Peyer's patch (tissue), 4 donors: ENCODE results near the gene LAMP5. TPM values are rescaled to one million over a fixed set of nuclear protein-coding genes. Genes with fewer than 3 reads are reported as not detected.

ENCODE experiments used
- DNase-seq, 3 donors: peaks; one replicate each; pipeline ENCODE4 v3.0.0-alpha.2; 2017 to 2019
- H3K27ac ChIP-seq, 4 donors: fragments of 200-600 bp; sonication (generic); one replicate each; pipeline ENCODE4 v1.5.1; 2016 to 2019
- H3K27me3 ChIP-seq, 2 donors: fragments of 200-600 bp; sonication (generic); one replicate each; pipeline ENCODE4 v1.5.1; 2019
- H3K36me3 ChIP-seq, 3 donors: fragments of 200-600 bp; sonication (generic); one replicate each; pipeline ENCODE4 v1.5.1; 2016 to 2019
- H3K4me1 ChIP-seq, 4 donors: fragments of 200-600 bp; sonication (generic); one replicate each; pipeline ENCODE4 v1.5.1; 2016 to 2019
- H3K4me3 ChIP-seq, 4 donors: fragments of 200-600 bp; sonication (generic); 1 replicate in 3 of 4; 2 replicates in 1 of 4; pipeline ENCODE4 v1.5.1; 2016 to 2019; ENCODE audit warnings: mild to moderate bottlenecking in 1 of 4
- H3K9me3 ChIP-seq, 4 donors: fragments of 200-600 bp; sonication (generic); one replicate each; pipeline ENCODE4 v1.5.1; 2016 to 2019; ENCODE audit warnings: mild to moderate bottlenecking in 1 of 4
- CTCF ChIP-seq, 6 experiments: fragments of 450-650 bp in 4 of 6; fragments of 200-600 bp in 2 of 6; sonication (generic) in 1 of 6; IDR thresholded peaks; one replicate each; pipeline ENCODE4 v1.5.1; 2017 to 2019; ENCODE audit warnings: antibody characterized with exemption in 6 of 6, mild to moderate bottlenecking in 3 of 6, moderate library complexity in 1 of 6
- POLR2A ChIP-seq, 2 donors: fragments of 450-650 bp; IDR thresholded peaks; one replicate each; pipeline ENCODE4 v1.5.1; 2017; ENCODE audit warnings: antibody characterized with exemption in 2 of 2, mild to moderate bottlenecking in 2 of 2, moderate library complexity in 2 of 2
- total RNA-seq, 4 donors: library from RNA; depleted of rRNA; stranded (reverse); fragments of >200 nt; gene quantifications; one replicate each; pipeline ENCODE4 v1.1.0, GENCODE V29; 2016

Gene LAMP5
- total RNA-seq, 4 donors from 2014 or later = not detected

- H3K27me3 ChIP-seq = peaks cover 0 to 7% of the 10 kb centered on the region in 2 donors
- no peak for DNase-seq
- TF ChIP-seq POLR2A (IDR thresholded peaks at IDR 0.05) (no peak), CTCF (IDR thresholded peaks at IDR 0.05) (no peak)
Observed at GRCh38 chr20:9518576-9519175, 4.3 kb downstream of the LAMP5 start.

GRCh38 chr20:9520086-9520485 is 5.7 kb downstream of the LAMP5 start:
- Histone ChIP-seq H3K36me3 (no peaks in the 10 kb centered on the region), H3K27me3 (peaks cover 0 to 7% of the 10 kb centered on the region in 2 donors)

More at GRCh38 chr20:9518576-9519175, 4.3 kb downstream of the LAMP5 start:
- Histone ChIP-seq H3K27ac (no peak overlapping the region), H3K4me1 (peaks cover 0 to 8% (median 0%) of the 10 kb centered on the region in 4 donors), H3K36me3 (no peaks in the 10 kb centered on the region), H3K9me3 (no peaks in the 10 kb centered on the region), H3K4me3 (no peak overlapping the region)

GRCh38 chr20:9523636-9524035 is 9.2 kb downstream of the LAMP5 start:
- no peak overlapping the region for H3K4me3 ChIP-seq

More at GRCh38 chr20:9520086-9520485, 5.7 kb downstream of the LAMP5 start:
- no peak for TF ChIP-seq POLR2A (IDR thresholded peaks at IDR 0.05)
- no peak for TF ChIP-seq CTCF (IDR thresholded peaks at IDR 0.05)
- no peak for DNase-seq
- no peaks in the 10 kb centered on the region for H3K9me3 ChIP-seq
- no peak overlapping the region for H3K4me3 ChIP-seq
- peaks cover 0 to 8% (median 0%) of the 10 kb centered on the region in 4 donors for H3K4me1 ChIP-seq
- no peak overlapping the region for H3K27ac ChIP-seq

DNA sequence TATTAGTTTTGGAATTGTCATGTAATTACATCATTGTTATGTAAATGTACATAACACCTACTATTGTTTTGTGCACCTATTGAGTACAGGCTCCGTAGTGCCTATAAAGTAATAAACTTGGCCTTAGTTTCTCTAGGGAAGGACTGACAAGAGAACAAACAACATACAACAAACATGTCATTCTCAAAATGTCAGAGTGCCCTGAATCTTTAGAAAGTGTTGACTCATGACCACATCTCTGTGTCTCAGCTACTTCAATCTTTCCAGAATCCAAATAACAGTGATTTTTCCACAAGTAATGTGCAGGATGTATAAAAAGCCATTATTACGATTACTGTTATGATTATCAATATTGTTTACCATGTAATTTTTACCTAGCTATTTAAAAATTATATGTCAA is 17.2 kb downstream of the LAMP5 start:
- H3K9me3 ChIP-seq = no peaks in the 10 kb centered on the region
- no peak overlapping the region for H3K4me3 ChIP-seq
- no peak for TF ChIP-seq CTCF (IDR thresholded peaks at IDR 0.05)
- TF ChIP-seq POLR2A (IDR thresholded peaks at IDR 0.05) = no peak
- no peaks in the 10 kb centered on the region for H3K27me3 ChIP-seq
- no peaks in the 10 kb centered on the region for H3K4me1 ChIP-seq
- no peak for DNase-seq
- no peaks in the 10 kb centered on the region for H3K36me3 ChIP-seq
- no peak overlapping the region for H3K27ac ChIP-seq

More at GRCh38 chr20:9523636-9524035, 9.2 kb downstream of the LAMP5 start:
- no peak for DNase-seq
- TF ChIP-seq CTCF (IDR thresholded peaks at IDR 0.05) = no peak
- no peak for TF ChIP-seq POLR2A (IDR thresholded peaks at IDR 0.05)
- Histone ChIP-seq H3K27ac (no peak overlapping the region), H3K36me3 (no peaks in the 10 kb centered on the region), H3K9me3 (no peaks in the 10 kb centered on the region), H3K4me1 (no peaks in the 10 kb centered on the region), H3K27me3 (no peaks in the 10 kb centered on the region)

- Histone ChIP-seq H3K4me3 (no peak overlapping the region), H3K9me3 (no peaks in the 10 kb centered on the region), H3K4me1 (no peaks in the 10 kb centered on the region), H3K27me3 (no peaks in the 10 kb centered on the region), H3K36me3 (no peaks in the 10 kb centered on the region), H3K27ac (no peak overlapping the region)
- DNase-seq = no peak
- TF ChIP-seq POLR2A (IDR thresholded peaks at IDR 0.05) = no peak
Observed at GRCh38 chr20:9532069-9532838, 17.9 kb downstream of the LAMP5 start.

- TF ChIP-seq POLR2A (IDR thresholded peaks at IDR 0.05) = no peak
- Histone ChIP-seq H3K4me1 (no peaks in the 10 kb centered on the region), H3K27me3 (no peaks in the 10 kb centered on the region)
Observed at GRCh38 chr20:9534025-9534424, 19.6 kb downstream of the LAMP5 start.

More at GRCh38 chr20:9534025-9534424, 19.6 kb downstream of the LAMP5 start:
- Histone ChIP-seq H3K27ac (no peak overlapping the region), H3K9me3 (no peaks in the 10 kb centered on the region), H3K36me3 (no peaks in the 10 kb centered on the region), H3K4me3 (no peak overlapping the region)
- DNase-seq = no peak
